Mucosa of stomach (tissue), 1 donor: Measurements from ENCODE around the gene MCCD1.

Experiments
- H3K27me3 ChIP-seq: one replicate; pipeline ENCODE4 v1.7.0; 2013; ENCODE audit warnings: mild to moderate bottlenecking, low read length; ENCODE audit not compliant: control insufficient read depth, insufficient read depth
- H3K36me3 ChIP-seq: one replicate; pipeline ENCODE4 v1.7.0; 2013; ENCODE audit warnings: low read length; ENCODE audit not compliant: control insufficient read depth, insufficient read depth
- H3K4me1 ChIP-seq: one replicate; pipeline ENCODE4 v1.7.0; 2013; ENCODE audit warnings: mild to moderate bottlenecking, low read length; ENCODE audit not compliant: control insufficient read depth, insufficient read depth
- H3K4me3 ChIP-seq: one replicate; pipeline ENCODE4 v1.7.0; 2013; ENCODE audit warnings: low read length
- H3K9ac ChIP-seq: one replicate; pipeline ENCODE4 v1.7.0; 2013; ENCODE audit warnings: mild to moderate bottlenecking, low read length, moderate library complexity
- H3K9me3 ChIP-seq: one replicate; pipeline ENCODE4 v1.7.0; 2013; ENCODE audit warnings: mild to moderate bottlenecking, low read length, moderate library complexity; ENCODE audit not compliant: control insufficient read depth
- donor health status: Pancreatic carcinoma.

MCCD1 gene

DNA sequence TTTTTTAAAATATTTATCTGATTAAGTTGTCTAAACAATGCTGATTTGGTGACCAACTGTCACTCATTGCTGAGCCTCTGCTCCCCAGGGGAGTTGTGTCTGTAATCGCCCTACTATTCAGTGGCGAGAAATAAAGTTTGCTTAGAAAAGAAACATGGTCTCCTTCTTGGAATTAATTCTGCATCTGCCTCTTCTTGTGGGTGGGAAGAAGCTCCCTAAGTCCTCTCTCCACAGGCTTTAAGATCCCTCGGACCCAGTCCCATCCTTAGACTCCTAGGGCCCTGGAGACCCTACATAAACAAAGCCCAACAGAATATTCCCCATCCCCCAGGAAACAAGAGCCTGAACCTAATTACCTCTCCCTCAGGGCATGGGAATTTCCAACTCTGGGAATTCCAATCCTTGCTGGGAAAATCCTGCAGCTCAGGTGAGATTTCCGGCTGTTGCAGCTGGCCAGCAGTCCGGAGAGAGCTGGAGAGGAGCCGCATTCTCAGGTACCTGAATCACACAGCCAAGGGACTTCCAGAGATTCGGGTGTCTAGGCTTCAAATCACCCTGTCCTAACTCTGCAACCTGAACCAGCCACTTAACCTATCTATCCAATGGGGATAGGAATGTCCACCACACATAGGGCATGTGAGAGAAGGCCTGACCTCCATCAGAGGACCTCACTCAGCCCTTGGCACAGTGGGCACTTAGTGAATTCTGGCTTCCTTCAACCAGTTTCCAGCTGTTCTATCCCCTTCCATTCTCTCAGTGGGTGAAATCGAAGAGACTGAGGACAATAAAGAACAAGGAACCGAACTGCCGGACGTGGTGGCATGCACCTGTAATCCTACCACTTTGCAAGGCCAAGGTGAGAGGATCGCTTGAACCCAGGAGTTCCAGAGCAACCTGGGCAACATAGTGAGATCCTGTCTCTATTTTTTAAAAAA, 49.7 kb downstream of the MCCD1 start:
- Histone ChIP-seq H3K4me3 (no peak overlapping the region), H3K9ac (no peak overlapping the region), H3K4me1 (peaks cover 11% of the 10 kb centered on the region), H3K9me3 (no peaks in the 10 kb centered on the region), H3K36me3 (no peaks in the 10 kb centered on the region), H3K27me3 (peaks cover 33% of the 10 kb centered on the region)

DNA sequence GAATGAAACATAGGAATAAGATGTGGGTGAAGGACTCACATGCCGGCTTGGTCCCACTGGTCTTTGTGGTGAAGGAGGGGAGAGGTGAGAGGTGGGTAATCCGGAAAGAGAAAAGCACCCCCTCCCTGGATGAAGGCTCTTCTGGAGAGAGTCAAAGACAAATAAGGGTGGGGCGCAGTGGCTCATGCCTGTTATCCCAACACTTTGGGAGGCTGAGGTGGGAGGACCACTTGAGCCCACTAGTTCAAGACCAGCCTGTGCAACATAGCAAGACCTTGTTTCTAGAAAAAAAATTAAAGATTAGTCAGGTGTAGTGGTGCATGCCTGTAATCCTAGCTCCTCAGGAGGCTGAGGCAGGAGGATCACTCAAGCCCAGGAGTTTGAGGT, 50.4 kb downstream of the MCCD1 start:
- H3K27me3 ChIP-seq = peaks cover 33% of the 10 kb centered on the region
- no peaks in the 10 kb centered on the region for H3K9me3 ChIP-seq
- H3K4me1 ChIP-seq = peaks cover 11% of the 10 kb centered on the region
- H3K9ac ChIP-seq = no peak overlapping the region
- H3K4me3 ChIP-seq = no peak overlapping the region
- H3K36me3 ChIP-seq = no peaks in the 10 kb centered on the region
